Loucy (cell line): ENCODE results near the gene SEMA3D.

ENCODE experiments used
- EZH2phosphoT487 ChIP-seq: fragments of 200-600 bp; IDR thresholded peaks from 2 replicates; pipeline ENCODE4 v1.6.1; 2018; ENCODE audit warnings: antibody characterized with exemption, mild to moderate bottlenecking, moderate library complexity, borderline replicate concordance
- TF ChIP-seq, protein P1 (sequence below): fragments of 200-600 bp; sonication (generic); conservative IDR thresholded peaks from 2 replicates; pipeline ENCODE4 v1.5.1; 2014; ENCODE audit warnings: mild to moderate bottlenecking, antibody characterized with exemption, low read length

DNA sequence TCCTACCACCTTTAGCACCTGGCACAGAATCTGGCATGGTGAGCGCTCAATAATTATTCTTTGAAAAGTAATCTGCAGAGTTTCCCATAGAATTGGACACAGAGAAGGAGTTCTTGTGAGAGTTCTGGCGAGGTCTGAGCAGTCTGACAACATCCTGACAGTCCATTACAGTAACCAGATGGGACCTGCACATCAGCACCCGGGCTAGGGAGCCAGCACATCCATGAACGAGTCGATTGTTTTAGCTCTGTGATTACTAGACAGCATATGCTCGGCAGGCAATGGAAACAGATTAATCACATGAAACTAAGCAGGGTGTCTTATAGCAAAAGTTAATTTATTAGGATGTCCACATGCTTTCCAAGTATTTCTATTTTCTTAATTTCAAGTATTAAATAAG is 96.7 kb downstream of the SEMA3D start:
- TF ChIP-seq, protein P1, sequence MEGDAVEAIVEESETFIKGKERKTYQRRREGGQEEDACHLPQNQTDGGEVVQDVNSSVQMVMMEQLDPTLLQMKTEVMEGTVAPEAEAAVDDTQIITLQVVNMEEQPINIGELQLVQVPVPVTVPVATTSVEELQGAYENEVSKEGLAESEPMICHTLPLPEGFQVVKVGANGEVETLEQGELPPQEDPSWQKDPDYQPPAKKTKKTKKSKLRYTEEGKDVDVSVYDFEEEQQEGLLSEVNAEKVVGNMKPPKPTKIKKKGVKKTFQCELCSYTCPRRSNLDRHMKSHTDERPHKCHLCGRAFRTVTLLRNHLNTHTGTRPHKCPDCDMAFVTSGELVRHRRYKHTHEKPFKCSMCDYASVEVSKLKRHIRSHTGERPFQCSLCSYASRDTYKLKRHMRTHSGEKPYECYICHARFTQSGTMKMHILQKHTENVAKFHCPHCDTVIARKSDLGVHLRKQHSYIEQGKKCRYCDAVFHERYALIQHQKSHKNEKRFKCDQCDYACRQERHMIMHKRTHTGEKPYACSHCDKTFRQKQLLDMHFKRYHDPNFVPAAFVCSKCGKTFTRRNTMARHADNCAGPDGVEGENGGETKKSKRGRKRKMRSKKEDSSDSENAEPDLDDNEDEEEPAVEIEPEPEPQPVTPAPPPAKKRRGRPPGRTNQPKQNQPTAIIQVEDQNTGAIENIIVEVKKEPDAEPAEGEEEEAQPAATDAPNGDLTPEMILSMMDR, result no peak
- no peak for TF ChIP-seq EZH2phosphoT487
